Fibroblast of mammary gland (primary cell): ENCODE data around the gene NFIL3.

Source experiments
- DNase-seq: peaks from one replicate; pipeline ENCODE4 v3.0.0-alpha.2; 2010; ENCODE audit warnings: low read depth
- H3K4me3 ChIP-seq: 2 replicates; pipeline ENCODE4 v1.5.1; 2011; ENCODE audit warnings: low read depth, mild to moderate bottlenecking, low read length, moderate library complexity; ENCODE audit not compliant: control insufficient read depth
- TF ChIP-seq, protein P1 (sequence below): conservative IDR thresholded peaks from 2 replicates; pipeline ENCODE4 v1.5.1; 2011; ENCODE audit warnings: low read depth, low read length, inconsistent platforms; ENCODE audit not compliant: control insufficient read depth, insufficient read depth

NFIL3 gene

DNA sequence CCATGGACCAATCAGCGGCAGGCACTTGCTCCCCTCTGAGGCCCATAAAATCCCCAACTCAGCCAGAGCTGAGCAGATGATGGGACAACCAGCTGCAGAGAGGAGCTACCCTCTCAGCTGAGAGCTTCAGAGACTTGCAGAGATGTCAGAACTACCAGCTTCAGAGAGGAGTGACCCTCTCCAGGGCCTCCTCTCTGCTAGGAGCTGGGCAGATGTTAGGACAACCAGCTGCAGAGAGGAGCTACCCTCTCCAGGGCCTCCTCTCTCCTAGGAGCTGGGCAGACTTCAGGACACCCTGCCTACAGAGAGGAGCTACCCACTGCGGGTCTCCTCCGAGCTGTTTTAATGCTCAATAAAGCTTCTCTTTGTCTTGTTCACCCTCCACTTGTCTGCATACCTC is 58.9 kb downstream of the NFIL3 start:
- TF ChIP-seq, protein P1, sequence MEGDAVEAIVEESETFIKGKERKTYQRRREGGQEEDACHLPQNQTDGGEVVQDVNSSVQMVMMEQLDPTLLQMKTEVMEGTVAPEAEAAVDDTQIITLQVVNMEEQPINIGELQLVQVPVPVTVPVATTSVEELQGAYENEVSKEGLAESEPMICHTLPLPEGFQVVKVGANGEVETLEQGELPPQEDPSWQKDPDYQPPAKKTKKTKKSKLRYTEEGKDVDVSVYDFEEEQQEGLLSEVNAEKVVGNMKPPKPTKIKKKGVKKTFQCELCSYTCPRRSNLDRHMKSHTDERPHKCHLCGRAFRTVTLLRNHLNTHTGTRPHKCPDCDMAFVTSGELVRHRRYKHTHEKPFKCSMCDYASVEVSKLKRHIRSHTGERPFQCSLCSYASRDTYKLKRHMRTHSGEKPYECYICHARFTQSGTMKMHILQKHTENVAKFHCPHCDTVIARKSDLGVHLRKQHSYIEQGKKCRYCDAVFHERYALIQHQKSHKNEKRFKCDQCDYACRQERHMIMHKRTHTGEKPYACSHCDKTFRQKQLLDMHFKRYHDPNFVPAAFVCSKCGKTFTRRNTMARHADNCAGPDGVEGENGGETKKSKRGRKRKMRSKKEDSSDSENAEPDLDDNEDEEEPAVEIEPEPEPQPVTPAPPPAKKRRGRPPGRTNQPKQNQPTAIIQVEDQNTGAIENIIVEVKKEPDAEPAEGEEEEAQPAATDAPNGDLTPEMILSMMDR, result no peak
- H3K4me3 ChIP-seq, result no peak overlapping the region
- no peak for DNase-seq

DNA sequence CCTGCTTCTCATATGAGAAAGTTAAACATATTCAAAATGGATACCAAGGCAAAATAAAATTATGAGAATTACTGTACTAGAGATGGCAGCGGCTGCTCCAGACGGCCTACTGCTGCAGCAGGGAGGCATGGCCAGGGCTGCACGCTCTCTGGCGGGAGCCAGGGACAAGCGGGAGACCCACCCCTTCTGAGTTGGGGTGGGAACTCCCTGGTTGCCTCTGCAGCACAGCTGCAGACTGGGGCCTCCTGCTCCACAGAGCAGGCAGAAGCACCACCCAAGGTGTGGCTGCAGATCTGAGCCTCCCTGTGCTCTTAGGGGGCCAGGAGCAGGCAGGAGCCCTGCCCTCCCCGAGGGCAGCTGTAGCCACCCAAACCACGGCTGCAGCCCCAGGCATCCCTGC is 59.6 kb downstream of the NFIL3 start:
- TF ChIP-seq, protein P1, result no peak
- DNase-seq, result no peak
- no peak overlapping the region for H3K4me3 ChIP-seq

DNA sequence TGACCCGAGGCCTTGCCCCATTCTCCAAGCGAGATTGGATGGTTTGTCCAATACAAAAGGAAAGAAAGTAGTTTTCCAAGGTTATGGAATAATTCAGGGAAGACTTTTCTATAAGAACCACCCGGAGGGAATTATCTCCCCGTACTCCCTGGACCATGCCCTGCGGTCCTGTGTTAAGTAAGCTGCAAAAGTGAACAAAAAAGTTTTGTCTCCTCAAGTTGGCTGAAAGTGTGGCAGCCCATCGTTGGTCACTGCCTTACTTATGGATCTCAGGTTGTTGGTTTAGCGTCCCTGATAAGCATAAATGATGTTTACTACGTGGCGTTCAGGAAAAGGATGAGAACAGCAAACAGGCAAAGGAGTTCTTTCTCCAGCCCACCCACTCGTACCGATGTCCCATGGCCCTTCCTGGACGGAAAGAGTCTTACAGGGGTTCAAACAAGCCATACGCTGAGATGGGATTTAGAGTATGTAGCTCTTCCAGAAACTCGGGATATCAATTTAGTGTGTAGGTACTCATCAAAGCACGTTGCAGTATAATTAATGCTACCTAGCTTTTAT is 61.5 kb downstream of the NFIL3 start:
- TF ChIP-seq, protein P1, result no peak

DNA sequence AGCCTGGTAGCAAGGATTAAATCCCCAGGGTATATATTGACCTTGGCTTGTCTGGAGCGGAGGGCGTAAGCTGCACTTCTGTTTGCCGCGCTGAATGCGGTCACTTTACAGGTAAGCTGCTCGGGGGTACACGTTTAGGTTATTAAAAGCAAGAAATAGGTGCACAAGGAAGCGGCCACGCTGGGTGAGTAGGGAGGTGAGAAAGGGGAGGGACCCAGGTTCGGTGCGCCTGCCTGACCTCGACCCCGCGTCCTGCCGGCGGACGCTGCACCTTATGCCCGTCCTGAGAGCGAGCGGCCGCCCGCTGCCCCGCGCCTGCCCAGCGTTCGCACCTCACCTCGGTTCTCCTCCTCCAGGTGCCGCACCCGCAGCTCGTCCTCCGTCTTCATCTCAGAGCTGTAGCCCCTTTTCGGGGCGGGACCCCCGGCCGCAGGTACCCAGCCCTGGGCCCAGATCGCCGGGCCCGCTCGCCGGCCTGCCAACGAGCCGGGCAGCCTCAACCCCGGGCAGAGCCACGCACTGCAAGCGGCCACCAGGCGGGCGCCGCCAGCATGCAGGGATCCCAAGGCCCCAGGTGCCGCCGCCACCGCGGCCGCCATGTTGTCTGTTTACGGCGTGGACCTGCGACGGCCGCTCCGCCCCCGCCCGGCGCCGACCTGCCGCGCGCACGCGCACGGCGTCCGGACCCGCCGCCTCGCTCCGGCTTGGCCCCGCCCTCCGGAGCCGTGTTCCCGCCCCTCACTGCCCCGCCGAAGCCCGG is 62.2 kb downstream of the NFIL3 start, which contains the start of gene AUH:
TSS of gene AUH (minus strand) at position 628 of the 760 bp plus-strand sequence. CDS start at position 599, 29 bp downstream.
- TF ChIP-seq, protein P1, result no peak
- peak; percentile 68 for DNase-seq
- peak within 1 kb of the TSS; percentile 91 for H3K4me3 ChIP-seq

More for the DNA sequence above, 61.5 kb downstream of the NFIL3 start:
- DNase-seq, result no peak
- H3K4me3 ChIP-seq, result peak overlapping the region; percentile 28

DNA sequence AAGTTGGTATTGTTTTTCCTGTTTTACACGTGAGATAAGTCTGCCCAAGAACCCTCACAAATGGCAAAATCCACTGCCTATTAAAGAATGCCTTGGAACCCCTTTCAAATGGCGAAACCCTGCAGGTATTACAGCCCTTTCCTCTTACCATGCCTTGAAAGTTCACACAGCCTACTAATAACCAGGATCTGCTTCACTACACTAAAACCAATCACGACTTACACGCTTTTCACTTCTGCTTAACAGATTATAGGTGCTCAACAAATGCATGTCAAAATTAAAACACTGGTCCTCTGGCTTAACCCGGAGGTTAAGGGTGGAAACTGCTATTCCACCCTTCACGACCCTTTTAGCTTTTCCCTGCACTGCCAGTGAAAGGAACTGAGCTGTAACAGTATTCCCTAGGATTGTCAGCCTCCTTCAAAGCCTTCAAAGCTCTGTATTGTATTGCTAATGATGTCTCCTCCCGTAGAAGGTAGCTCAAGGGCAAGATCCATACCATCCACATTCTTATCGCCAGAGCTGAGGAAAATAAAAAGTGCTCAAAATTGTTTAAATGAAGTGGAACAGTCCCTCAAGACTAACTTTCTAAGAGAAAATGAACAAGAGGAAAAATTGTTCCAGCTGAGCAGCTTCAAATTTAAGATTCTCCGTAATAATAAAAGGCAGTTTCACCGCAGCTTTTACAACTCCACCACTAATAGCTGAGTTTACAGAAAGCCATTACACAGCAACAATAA is 62.9 kb downstream of the NFIL3 start:
- TF ChIP-seq, protein P1, result no peak
- peak overlapping the region; percentile 91 for H3K4me3 ChIP-seq
- peak; percentile 7 for DNase-seq

DNA sequence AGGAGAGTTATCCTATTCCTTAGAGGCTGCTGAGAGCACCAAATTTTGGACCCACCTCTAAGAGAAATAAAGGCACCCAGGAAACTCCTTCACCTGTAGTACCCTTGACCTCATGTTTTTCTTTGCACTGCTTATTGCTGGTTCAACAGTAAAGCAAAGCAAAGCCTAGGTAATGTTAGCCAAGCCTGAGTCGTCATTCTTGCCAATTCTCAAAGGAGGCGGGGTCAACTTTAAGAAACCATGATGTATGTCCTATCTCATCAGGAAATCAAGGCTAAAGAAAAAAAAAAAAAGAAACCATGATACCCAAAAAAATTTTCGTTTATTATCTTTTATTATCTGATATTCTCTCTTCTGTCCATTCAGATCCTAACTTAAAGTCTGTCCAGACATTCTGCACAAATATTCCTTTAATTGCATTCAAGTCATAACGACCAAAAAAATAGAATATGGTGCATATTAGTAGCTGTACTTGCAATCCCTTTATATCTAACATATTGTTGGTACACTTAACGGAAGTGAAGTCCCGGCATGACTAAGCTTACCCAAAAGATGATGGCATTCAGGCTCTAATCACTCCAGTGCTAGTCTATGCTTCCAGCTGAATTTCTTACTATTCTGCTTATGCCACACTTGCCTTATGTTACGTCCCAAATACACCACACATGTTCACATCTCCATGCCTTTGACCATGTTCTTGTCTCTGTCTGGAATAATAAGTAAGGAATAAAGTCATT is 63.7 kb downstream of the NFIL3 start:
- peak; percentile 18 for DNase-seq
- TF ChIP-seq, protein P1, result no peak
- H3K4me3 ChIP-seq, result peak overlapping the region; percentile 91
